Liver (tissue), 9 donors: Measurements from ENCODE around the gene KCND2. TPM values are rescaled to one million over a fixed set of nuclear protein-coding genes. Genes with fewer than 3 reads are reported as not detected.

Experiments used
- DNase-seq: peaks from one replicate; pipeline ENCODE4 v3.0.0-alpha.2; 2017; ENCODE audit warnings: low spot score
- H3K27ac ChIP-seq, 2 donors: one replicate each; pipeline ENCODE4 v1.7.0; 2013; ENCODE audit warnings: inconsistent platforms in 2 of 2, low read length in 2 of 2, control low read depth in 1 of 2, low read depth in 1 of 2, mild to moderate bottlenecking in 1 of 2
- H3K27me3 ChIP-seq, 4 donors: one replicate each; pipeline versions ENCODE4 v1.6.1 to v1.7.0; 2013; ENCODE audit warnings: low read length in 3 of 4, inconsistent platforms in 1 of 4, mild to moderate bottlenecking in 1 of 4, moderate library complexity in 1 of 4; ENCODE audit not compliant: control insufficient read depth in 4 of 4, insufficient read depth in 4 of 4
- H3K36me3 ChIP-seq, 4 donors: one replicate each; pipeline versions ENCODE4 v1.6.1 to v1.7.0; 2013; ENCODE audit warnings: low read length in 3 of 4, mild to moderate bottlenecking in 3 of 4, low read depth in 1 of 4, moderate library complexity in 1 of 4; ENCODE audit not compliant: control insufficient read depth in 4 of 4, insufficient read depth in 3 of 4
- H3K4me1 ChIP-seq, 4 donors: one replicate each; pipeline versions ENCODE4 v1.6.1 to v1.7.0; 2013; ENCODE audit warnings: low read length in 3 of 4, mild to moderate bottlenecking in 3 of 4, moderate library complexity in 1 of 4; ENCODE audit not compliant: control insufficient read depth in 4 of 4, insufficient read depth in 4 of 4
- H3K4me3 ChIP-seq, 3 donors: one replicate each; pipeline versions ENCODE4 v1.6.1 to v1.7.0; 2013; ENCODE audit warnings: low read length in 3 of 3, control low read depth in 1 of 3, low read depth in 1 of 3, mild to moderate bottlenecking in 1 of 3
- H3K9ac ChIP-seq, 2 donors: one replicate each; pipeline ENCODE4 v1.7.0; 2013; ENCODE audit warnings: low read length in 2 of 2, mild to moderate bottlenecking in 2 of 2, moderate library complexity in 2 of 2, control low read depth in 1 of 2, low read depth in 1 of 2
- H3K9me3 ChIP-seq, 4 donors: one replicate each; pipeline versions ENCODE4 v1.6.1 to v1.7.0; 2013; ENCODE audit warnings: low read length in 3 of 4; ENCODE audit not compliant: control insufficient read depth in 4 of 4
- ATF3 ChIP-seq: IDR thresholded peaks from 2 replicates; pipeline ENCODE4 v1.6.1; 2016; ENCODE audit warnings: antibody characterized with exemption
- FOXA1 ChIP-seq: IDR thresholded peaks from 2 replicates; pipeline ENCODE4 v1.6.1; 2016; ENCODE audit warnings: antibody characterized with exemption
- FOXA2 ChIP-seq: IDR thresholded peaks from 2 replicates; pipeline ENCODE4 v1.6.1; 2016; ENCODE audit warnings: antibody characterized with exemption
- GABPA ChIP-seq, 2 donors: IDR thresholded peaks in 1 of 2; conservative IDR thresholded peaks in 1 of 2; 2 replicates each; pipeline ENCODE4 v1.6.1; 2016; ENCODE audit warnings: antibody characterized with exemption in 2 of 2, mild to moderate bottlenecking in 1 of 2, moderate library complexity in 1 of 2
- HNF4A ChIP-seq, 2 donors: conservative IDR thresholded peaks; 2 replicates each; pipeline ENCODE4 v1.6.1; 2016; ENCODE audit warnings: antibody characterized with exemption in 2 of 2, mild to moderate bottlenecking in 2 of 2
- HNF4G ChIP-seq: IDR thresholded peaks from 2 replicates; pipeline ENCODE4 v1.6.1; 2016; ENCODE audit warnings: antibody characterized with exemption
- JUND ChIP-seq, 2 donors: IDR thresholded peaks; 2 replicates each; pipeline ENCODE4 v1.6.1; 2016; ENCODE audit warnings: antibody characterized with exemption in 2 of 2
- MAX ChIP-seq: IDR thresholded peaks from 2 replicates; pipeline ENCODE4 v1.6.1; 2016; ENCODE audit warnings: antibody characterized with exemption
- NR2F2 ChIP-seq: IDR thresholded peaks from 2 replicates; pipeline ENCODE4 v1.6.1; 2016; ENCODE audit warnings: antibody characterized with exemption
- RAD21 ChIP-seq, 2 donors: IDR thresholded peaks; 2 replicates each; pipeline ENCODE4 v1.6.1; 2016; ENCODE audit warnings: antibody characterized with exemption in 2 of 2, mild to moderate bottlenecking in 2 of 2
- RXRA ChIP-seq, 2 donors: IDR thresholded peaks; 2 replicates each; pipeline ENCODE4 v1.6.1; 2017 to 2018; ENCODE audit warnings: antibody characterized with exemption in 2 of 2, mild to moderate bottlenecking in 1 of 2
- SP1 ChIP-seq: IDR thresholded peaks from 2 replicates; pipeline ENCODE4 v1.6.1; 2018; ENCODE audit warnings: antibody characterized with exemption, mild to moderate bottlenecking
- YY1 ChIP-seq: IDR thresholded peaks from 2 replicates; pipeline ENCODE4 v1.6.1; 2016; ENCODE audit warnings: antibody characterized with exemption, mild to moderate bottlenecking
- ZBTB33 ChIP-seq: IDR thresholded peaks from 2 replicates; pipeline ENCODE4 v1.6.1; 2016; ENCODE audit warnings: antibody characterized with exemption
- WGBS: extraction: QIAGEN DNeasy Blood & Tissue Kit; methylation state at CpG from one replicate; pipeline ENCODE4 v1.1.7; 2013; 5-methylcytosine and 5-hydroxymethylcytosine counted together
- polyA plus RNA-seq, 2 donors: library from polyadenylated mRNA; stranded (reverse) in 1 of 2; unstranded in 1 of 2; fragments of 200-250 nt in 1 of 2; fragments of >200 nt in 1 of 2; fragmentation: Nextera tagmentation in 1 of 2; extraction: Ambion mirVana in 1 of 2; gene quantifications; one replicate each; pipeline versions ENCODE4 v1.2.1 to v1.2.3, GENCODE V29; 2013 to 2015
- total RNA-seq, 2 donors: library from RNA; depleted of rRNA; stranded (reverse); fragments of >200 nt; gene quantifications; one replicate each; pipeline ENCODE4 v1.2.3, GENCODE V29; 2014
- donor health status: healthy.
- donor health status: healthy.
- donor health status: healthy.
- donor health status: healthy.
- donor health status: healthy.

The KCND2 gene
- total and polyA plus RNA-seq, 4 donors: 0.02 to 0.22 (median 0.07) TPM

- no peak overlapping the region for H3K4me3 ChIP-seq
- TF ChIP-seq ZBTB33: no peak
- TF ChIP-seq YY1: no peak
- no peak for TF ChIP-seq GABPA (IDR thresholded peaks at IDR 0.05 in 1 of 2, conservative IDR thresholded peaks at IDR 0.05 in 1 of 2)
- H3K36me3 ChIP-seq: no peaks in the 10 kb centered on the region
- H3K4me1 ChIP-seq: no peaks in the 10 kb centered on the region
- no peak overlapping the region for H3K9ac ChIP-seq
- no peak for DNase-seq
- 83% methylated on average over 3 of the region's 3 CpGs for WGBS
- H3K27me3 ChIP-seq: no peaks in the 10 kb centered on the region
- no peak overlapping the region for H3K27ac ChIP-seq
- H3K9me3 ChIP-seq: no peaks in the 10 kb centered on the region
These were observed 80.2 kb downstream of the KCND2 start for GRCh38 chr7:120353171-120353570.

- H3K36me3 ChIP-seq: no peaks in the 10 kb centered on the region
- H3K4me3 ChIP-seq: no peak overlapping the region
- H3K9ac ChIP-seq: no peak overlapping the region
- H3K27me3 ChIP-seq: no peaks in the 10 kb centered on the region
- TF ChIP-seq RXRA (IDR thresholded peaks at IDR 0.05) (no peak), HNF4G (no peak), YY1 (no peak), ATF3 (no peak), SP1 (no peak), JUND (IDR thresholded peaks at IDR 0.05) (no peak), RAD21 (IDR thresholded peaks at IDR 0.05) (no peak), NR2F2 (no peak), HNF4A (conservative IDR thresholded peaks at IDR 0.05) (no peak), GABPA (IDR thresholded peaks at IDR 0.05 in 1 of 2, conservative IDR thresholded peaks at IDR 0.05 in 1 of 2) (no peak), FOXA2 (no peak)
- no peaks in the 10 kb centered on the region for H3K4me1 ChIP-seq
- no peak overlapping the region for H3K27ac ChIP-seq
- no peak for DNase-seq
- no peaks in the 10 kb centered on the region for H3K9me3 ChIP-seq
These were observed 87.9 kb downstream of the KCND2 start for GRCh38 chr7:120360918-120361317.

- TF ChIP-seq GABPA (IDR thresholded peaks at IDR 0.05 in 1 of 2, conservative IDR thresholded peaks at IDR 0.05 in 1 of 2) (no peak), ATF3 (no peak), MAX (no peak), SP1 (no peak), RAD21 (IDR thresholded peaks at IDR 0.05) (no peak), FOXA1 (no peak)
- Histone ChIP-seq H3K27ac (no peak overlapping the region), H3K9me3 (no peaks in the 10 kb centered on the region), H3K9ac (no peak overlapping the region), H3K4me3 (no peak overlapping the region), H3K27me3 (no peaks in the 10 kb centered on the region), H3K36me3 (no peaks in the 10 kb centered on the region), H3K4me1 (no peaks in the 10 kb centered on the region)
- no peak for DNase-seq
These were observed 90.4 kb downstream of the KCND2 start for GRCh38 chr7:120363414-120363813.
